DMS 273 treated with DMSO at 0.1 percent for 48 hours (cell line): Measurements from ENCODE around the gene ROR2.

Experiments
- DNase-seq: peaks from one replicate; lab custom pipeline; 2025; lab: John Stamatoyannopoulos, UW

Gene ROR2

GRCh38 chr9:91718071-91718470 is 232.0 kb downstream of the ROR2 start:
- no peak for DNase-seq

GRCh38 chr9:91716815-91717214 is 233.2 kb downstream of the ROR2 start:
- DNase-seq, result no peak

- DNase-seq, result no peak
Measured at GRCh38 chr9:91716239-91716638, 233.8 kb downstream of the ROR2 start.

- no peak for DNase-seq
Measured at GRCh38 chr9:91714874-91715615, 235.0 kb downstream of the ROR2 start.

- DNase-seq, result peak; percentile 29
Measured at GRCh38 chr9:91714020-91714806, 235.8 kb downstream of the ROR2 start.

DNA sequence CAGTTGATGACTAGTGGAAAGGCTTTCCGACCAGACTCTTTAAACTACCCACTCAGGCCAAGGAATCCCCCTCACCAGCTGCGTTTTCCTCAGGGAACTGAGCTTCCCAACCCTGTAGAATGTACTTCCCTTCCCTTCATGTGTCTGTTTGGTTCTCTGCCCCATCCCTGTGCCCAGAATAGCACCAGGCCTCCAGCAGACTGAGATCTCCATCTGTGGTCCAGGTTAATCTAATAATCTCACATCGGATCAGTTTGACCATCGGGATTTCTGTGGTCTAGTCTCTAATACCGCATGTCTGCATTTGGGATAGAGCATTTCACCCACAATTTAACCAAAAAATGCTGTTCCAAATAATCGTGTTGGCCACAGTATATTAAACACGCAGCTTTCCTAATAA is 237.2 kb downstream of the ROR2 start:
- no peak for DNase-seq

DNA sequence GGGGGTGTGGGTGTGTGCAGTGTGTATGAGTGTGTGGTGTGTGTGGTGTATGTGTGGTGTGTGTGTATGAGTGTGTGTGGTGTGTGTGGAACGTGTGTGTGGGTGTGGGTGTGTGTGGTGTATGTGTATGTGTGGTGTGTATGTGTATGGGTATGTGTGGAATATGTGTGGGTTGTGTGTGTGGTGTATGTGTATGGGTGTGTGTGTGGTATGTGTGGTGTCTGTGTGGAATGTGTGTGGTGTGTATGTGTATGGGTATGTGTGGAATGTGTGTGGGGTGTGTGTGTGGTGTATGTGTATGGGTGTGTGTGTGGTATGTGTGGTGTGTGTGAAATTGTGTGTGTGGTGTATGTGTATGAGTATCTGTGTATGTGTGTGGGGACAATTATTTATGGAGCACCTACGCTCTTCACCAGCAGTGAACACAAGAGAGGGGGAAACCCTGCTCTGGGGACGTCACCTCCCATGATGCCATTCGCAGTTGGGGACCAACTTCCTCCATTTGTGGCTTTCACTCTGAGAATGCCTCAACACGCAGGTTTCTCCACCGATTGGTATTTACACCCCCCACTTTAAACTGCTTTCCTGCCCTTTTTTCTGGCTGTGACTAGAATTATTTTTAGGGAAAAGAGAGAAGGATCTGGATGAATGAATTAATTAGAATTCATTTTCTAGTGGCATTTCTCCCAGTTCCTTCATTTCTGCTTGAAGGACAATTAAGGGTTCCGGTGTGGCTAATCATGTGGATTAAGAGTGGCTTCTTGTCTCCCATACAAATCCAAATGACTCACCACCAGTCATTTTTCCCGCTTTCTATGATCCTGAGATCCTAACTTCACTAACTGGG is 238.1 kb downstream of the ROR2 start:
- DNase-seq, result no peak

DNA sequence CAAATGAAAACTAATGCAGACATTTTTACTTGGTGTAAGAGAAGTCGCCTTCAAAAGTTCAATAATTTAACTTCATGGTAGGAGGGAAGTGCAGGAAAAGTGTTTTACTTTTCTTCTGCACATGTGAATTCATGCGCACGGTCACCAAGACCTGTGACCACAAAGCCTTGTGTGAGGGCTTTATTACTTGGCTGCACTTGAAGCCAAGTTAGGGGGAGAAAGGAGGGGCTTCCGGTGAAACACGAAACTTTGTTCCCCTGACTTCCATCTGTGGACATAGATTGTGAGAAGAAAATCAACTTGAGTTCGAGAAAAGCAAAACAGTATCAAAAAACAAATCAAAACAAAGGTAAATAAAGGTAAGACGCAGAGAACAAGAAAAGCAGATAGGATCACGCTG is 239.9 kb downstream of the ROR2 start:
- DNase-seq, result no peak

- DNase-seq, result no peak
Measured at GRCh38 chr9:91705386-91705785, 244.6 kb downstream of the ROR2 start.

- no peak for DNase-seq
Measured at GRCh38 chr9:91700475-91700874, 249.6 kb downstream of the ROR2 start.

DNA sequence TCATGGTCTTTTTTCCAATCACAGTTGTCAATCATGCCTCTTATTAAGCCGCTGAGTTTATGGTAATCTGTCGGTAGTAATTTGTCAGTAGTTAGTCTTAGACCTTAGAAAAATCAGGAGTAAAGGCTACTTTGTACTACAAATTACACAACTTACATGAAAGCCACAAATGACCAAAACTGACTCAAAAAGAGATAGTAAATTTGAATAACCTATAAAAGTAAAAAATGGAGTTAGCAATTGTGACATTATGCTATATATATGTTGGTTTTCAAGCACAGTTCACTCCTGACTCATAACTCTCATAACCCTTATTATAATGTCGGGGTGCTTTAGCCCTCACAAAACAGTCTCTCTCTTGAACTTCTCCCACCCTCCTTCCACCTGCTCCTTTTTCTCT is 251.8 kb downstream of the ROR2 start:
- DNase-seq, result no peak

DNA sequence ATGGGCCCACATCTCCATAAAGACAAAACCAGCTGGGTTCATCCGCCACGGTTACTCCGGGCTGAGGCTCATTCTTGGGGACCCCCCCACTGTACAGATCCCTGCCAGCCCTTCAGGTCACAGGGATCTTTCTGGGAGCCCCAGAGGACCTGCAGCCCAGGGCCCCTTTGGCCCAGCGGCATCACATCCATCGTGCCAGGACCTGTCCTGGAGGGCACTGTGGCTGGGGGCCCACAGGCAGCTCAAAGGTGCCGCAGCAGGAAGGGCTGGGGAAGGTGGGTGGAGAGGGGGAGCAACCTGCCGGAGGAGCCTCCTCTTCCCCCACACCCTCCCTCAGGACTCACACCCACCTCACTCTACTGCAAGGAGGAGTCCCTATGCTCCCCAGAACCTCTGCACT is 252.8 kb downstream of the ROR2 start:
- DNase-seq, result no peak

GRCh38 chr9:91694081-91694870 is 255.8 kb downstream of the ROR2 start:
- DNase-seq, result no peak

DNA sequence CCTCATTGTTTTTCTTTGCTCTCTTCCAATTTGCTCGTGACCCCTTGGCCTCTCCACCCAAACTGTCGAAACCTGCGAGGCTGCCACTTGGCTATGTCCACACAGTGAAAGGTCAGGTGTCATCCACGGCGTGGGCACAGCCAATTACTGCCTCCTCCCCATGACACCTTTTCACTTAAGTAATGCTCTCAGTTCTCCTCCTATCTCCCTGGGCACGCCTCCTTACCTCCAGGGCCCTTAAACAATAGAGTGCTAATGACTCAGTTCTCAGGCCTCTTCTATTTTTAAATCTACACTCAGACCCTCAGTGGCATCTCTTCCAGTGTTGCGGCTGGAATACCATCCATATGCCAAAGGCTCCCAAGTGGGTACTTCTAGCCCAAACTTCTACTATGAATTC is 256.8 kb downstream of the ROR2 start:
- no peak for DNase-seq

GRCh38 chr9:91690540-91691249 is 259.3 kb downstream of the ROR2 start:
- DNase-seq, result no peak

DNA sequence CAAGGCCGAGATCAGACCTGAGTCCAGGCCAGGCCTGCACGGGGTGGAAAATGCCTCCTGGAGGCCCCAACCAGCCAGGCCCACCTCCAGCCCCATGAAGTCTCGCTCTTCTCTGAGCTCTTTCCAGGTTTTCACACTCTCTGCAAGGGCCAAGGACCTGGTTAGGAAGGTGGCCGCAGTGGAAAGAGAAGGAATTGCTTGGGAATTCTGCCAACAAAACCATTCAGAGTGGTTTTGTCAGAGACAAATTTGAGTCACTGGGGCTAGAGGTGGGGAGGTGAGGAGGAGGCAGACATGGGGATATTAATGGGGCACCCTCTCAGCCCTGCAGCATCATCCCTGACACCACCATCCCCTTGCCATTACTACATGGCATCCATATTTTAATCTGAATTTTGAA is 261.0 kb downstream of the ROR2 start:
- no peak for DNase-seq

- no peak for DNase-seq
Measured at GRCh38 chr9:91683269-91683668, 266.8 kb downstream of the ROR2 start.

GRCh38 chr9:91682806-91683205 is 267.2 kb downstream of the ROR2 start:
- DNase-seq, result no peak

GRCh38 chr9:91681461-91682305 is 268.3 kb downstream of the ROR2 start:
- DNase-seq, result no peak

- no peak for DNase-seq
Measured at GRCh38 chr9:91680998-91681397, 269.0 kb downstream of the ROR2 start.
